ENCODE results near the gene ZNF578. TPM values are rescaled to one million over a fixed set of nuclear protein-coding genes. Genes with fewer than 3 reads are reported as not detected.
"Not testable (repeated sequence)": the region's sequence is repeated elsewhere in the genome, so short reads cannot be mapped to it uniquely, and the experiment has no call there.

ZNF578 gene
- total RNA-seq, 4 donors from 2014 or later = 0.65 to 2.9 (median 1.5) TPM

GRCh38 chr19:52520013-52520412 is 66.7 kb downstream of the ZNF578 start:
- DNase-seq (ENCODE audit: low spot score) (no peak), ATAC-seq (ENCODE audit: low FRiP score) (no peak)
- TF ChIP-seq CTCF (IDR thresholded peaks at IDR 0.05) = no peak

GRCh38 chr19:52522551-52522950 is 69.2 kb downstream of the ZNF578 start:
- no peak for DNase-seq (ENCODE audit: low spot score)
- TF ChIP-seq CTCF (IDR thresholded peaks at IDR 0.05) = no peak
- ATAC-seq (ENCODE audit: low FRiP score) = no peak

GRCh38 chr19:52524086-52524485 is 70.7 kb downstream of the ZNF578 start:
- no peak for TF ChIP-seq CTCF (IDR thresholded peaks at IDR 0.05)
- DNase-seq (ENCODE audit: low spot score) (no peak), ATAC-seq (ENCODE audit: low FRiP score) (no peak)

- ATAC-seq (ENCODE audit: low FRiP score) (peak; percentile 98), DNase-seq (ENCODE audit: low spot score) (peak; percentile 92)
- no peak for TF ChIP-seq CTCF (IDR thresholded peaks at IDR 0.05)
These were observed 74.0 kb downstream of the ZNF578 start, which contains the start of gene ZNF808 for GRCh38 chr19:52527134-52527955. Gene ZNF808 (plus strand): TSS chr19:52527668. CDS start chr19:52543285, 15,617 bp downstream.

- DNase-seq (ENCODE audit: low spot score) = no peak
- no peak for TF ChIP-seq CTCF (IDR thresholded peaks at IDR 0.05)
These were observed 74.6 kb downstream of the ZNF578 start for GRCh38 chr19:52527956-52528351.

GRCh38 chr19:52532480-52532879 is 79.1 kb downstream of the ZNF578 start:
- TF ChIP-seq CTCF (IDR thresholded peaks at IDR 0.05) = no peak
- DNase-seq (ENCODE audit: low spot score) = no peak
- ATAC-seq (ENCODE audit: low FRiP score) = no peak

More at GRCh38 chr19:52527956-52528351, 74.6 kb downstream of the ZNF578 start:
- ATAC-seq (ENCODE audit: low FRiP score) = peak; percentile 24

GRCh38 chr19:52533901-52534300 is 80.5 kb downstream of the ZNF578 start:
- no peak for TF ChIP-seq CTCF (IDR thresholded peaks at IDR 0.05)
- ATAC-seq (ENCODE audit: low FRiP score) (no peak), DNase-seq (ENCODE audit: low spot score) (no peak)

GRCh38 chr19:52535385-52535770 is 82.0 kb downstream of the ZNF578 start:
- ATAC-seq (ENCODE audit: low FRiP score) = peak; percentile 3
- DNase-seq (ENCODE audit: low spot score) = not testable (repeated sequence)

Data from omental fat pad (tissue), 4 donors.